GM12864 (cell line): ENCODE results near the gene DGKD.

Experiments used
- DNase-seq: peaks from one replicate; pipeline ENCODE4 v3.0.0-alpha.2; 2011; ENCODE audit warnings: low read depth
- H3K4me3 ChIP-seq: 2 replicates; pipeline ENCODE4 v1.5.1; 2011; ENCODE audit warnings: mild to moderate bottlenecking, low read depth, low read length, control low read depth
- CTCF ChIP-seq: IDR thresholded peaks from 2 replicates; pipeline ENCODE4 v1.5.1; 2011; ENCODE audit warnings: low read depth, mild to moderate bottlenecking, moderate library complexity, low read length, control low read depth, inconsistent platforms; ENCODE audit errors: missing control alignments

Gene DGKD

GRCh38 chr2:233473878-233474277 lies 119.6 kb downstream of the DGKD start:
- no peak for DNase-seq
- H3K4me3 ChIP-seq, result no peak overlapping the region
- TF ChIP-seq CTCF, result no peak

- no peak for DNase-seq
- no peak overlapping the region for H3K4me3 ChIP-seq
- no peak for TF ChIP-seq CTCF
These were observed 120.2 kb downstream of the DGKD start for GRCh38 chr2:233474308-233475160.

- H3K4me3 ChIP-seq, result no peak overlapping the region
- no peak for TF ChIP-seq CTCF
- no peak for DNase-seq
These were observed 121.7 kb downstream of the DGKD start for GRCh38 chr2:233476063-233476410.

GRCh38 chr2:233476651-233477547 lies 122.6 kb downstream of the DGKD start:
- no peak overlapping the region for H3K4me3 ChIP-seq
- no peak for TF ChIP-seq CTCF
- no peak for DNase-seq

GRCh38 chr2:233477548-233478433 lies 123.5 kb downstream of the DGKD start:
- DNase-seq, result no peak
- TF ChIP-seq CTCF, result no peak
- H3K4me3 ChIP-seq, result no peak overlapping the region

- DNase-seq, result no peak
- TF ChIP-seq CTCF, result no peak
- no peak overlapping the region for H3K4me3 ChIP-seq
These were observed 125.6 kb downstream of the DGKD start for GRCh38 chr2:233479616-233480489.
